Esophagus muscularis mucosa (tissue), 4 donors: Measurements from ENCODE around the gene COBL. TPM values are rescaled to one million over a fixed set of nuclear protein-coding genes. Genes with fewer than 3 reads are reported as not detected.

Source experiments
- DNase-seq: peaks from one replicate; pipeline ENCODE4 v3.0.0-alpha.2; 2017; ENCODE audit errors: extremely low spot score
- H3K27ac ChIP-seq, 4 donors: fragments of 200-600 bp; sonication (generic); replicated peaks in 1 of 4; 1 replicate in 3 of 4; 2 replicates in 1 of 4; pipeline ENCODE4 v1.5.1; 2016 to 2019; ENCODE audit warnings: mild to moderate bottlenecking in 1 of 4
- H3K27me3 ChIP-seq, 4 donors: fragments of 200-600 bp; sonication (generic); one replicate each; pipeline versions ENCODE4 v1.5.1 to v1.6.0; 2016 to 2019
- H3K36me3 ChIP-seq, 4 donors: fragments of 200-600 bp; sonication (generic); one replicate each; pipeline ENCODE4 v1.5.1; 2016 to 2019
- H3K4me1 ChIP-seq, 4 donors: fragments of 200-600 bp; sonication (generic); one replicate each; pipeline ENCODE4 v1.5.1; 2016 to 2019
- H3K4me3 ChIP-seq, 4 donors: fragments of 200-600 bp; sonication (generic); 1 replicate in 2 of 4; 2 replicates in 2 of 4; pipeline ENCODE4 v1.5.1; 2016 to 2019; ENCODE audit warnings: mild to moderate bottlenecking in 4 of 4, moderate library complexity in 1 of 4
- H3K9me3 ChIP-seq, 4 donors: fragments of 200-600 bp; sonication (generic); 1 replicate in 3 of 4; 2 replicates in 1 of 4; pipeline ENCODE4 v1.5.1; 2016 to 2019
- CTCF ChIP-seq, 3 experiments: fragments of 200-600 bp in 2 of 3; fragments of 450-650 bp in 1 of 3; sonication (generic) in 2 of 3; IDR thresholded peaks; one replicate each; pipeline ENCODE4 v1.5.1; 2017 to 2019; ENCODE audit warnings: antibody characterized with exemption in 3 of 3, mild to moderate bottlenecking in 2 of 3, moderate library complexity in 1 of 3
- EP300 ChIP-seq: sonication (generic); formaldehyde crosslinking; IDR thresholded peaks from one replicate; pipeline ENCODE4 v1.6.1; 2017; ENCODE audit warnings: antibody characterized with exemption
- POLR2A ChIP-seq: fragments of 450-650 bp; IDR thresholded peaks from one replicate; pipeline ENCODE4 v1.6.1; 2017; ENCODE audit warnings: antibody characterized with exemption, moderate library complexity, mild to moderate bottlenecking, low read depth
- POLR2AphosphoS5 ChIP-seq, 2 donors: sonication (generic); formaldehyde crosslinking; IDR thresholded peaks; one replicate each; pipeline ENCODE4 v1.6.1; 2017; ENCODE audit warnings: antibody characterized with exemption in 2 of 2
- WGBS: methylation state at CpG from one replicate; pipeline ENCODE4 v1.1.5; 2018; 5-methylcytosine and 5-hydroxymethylcytosine counted together
- intact Hi-C: fragments of 100-400 bp; cut with DNase I; formaldehyde crosslinking; loops from one replicate; pipeline ENCODE4 v1.15.1; 2023
- total RNA-seq, 4 donors: library from RNA; depleted of rRNA; stranded (reverse); fragments of >200 nt; gene quantifications; one replicate each; pipeline versions ENCODE4 v1.1.0 to v1.2.1, GENCODE V29; 2016

COBL gene
- total RNA-seq, 4 donors from 2014 or later: 29.8 to 51.4 (median 45.9) TPM

GRCh38 chr7:51012569-51013217 lies 303.9 kb downstream of the COBL start:
- H3K9me3 ChIP-seq: no peaks in the 10 kb centered on the region
- no peaks in the 10 kb centered on the region for H3K27me3 ChIP-seq
- H3K36me3 ChIP-seq: no peaks in the 10 kb centered on the region
- H3K4me1 ChIP-seq: peaks cover 6 to 15% (median 13%) of the 10 kb centered on the region in 4 donors
- no peak overlapping the region for H3K27ac ChIP-seq
- TF ChIP-seq POLR2A: no peak
- TF ChIP-seq CTCF (IDR thresholded peaks at IDR 0.05): no peak
- no peak for TF ChIP-seq EP300
- TF ChIP-seq POLR2AphosphoS5 (IDR thresholded peaks at IDR 0.05): no peak
- no peak overlapping the region for H3K4me3 ChIP-seq
- peak; percentile 50 for DNase-seq
- intact Hi-C loops: no loop called here
- WGBS: 78% methylated on average over 4 of the region's 8 CpGs

- Histone ChIP-seq H3K4me3 (no peak overlapping the region), H3K27me3 (no peaks in the 10 kb centered on the region), H3K4me1 (peaks cover 6 to 15% (median 13%) of the 10 kb centered on the region in 4 donors), H3K36me3 (no peaks in the 10 kb centered on the region), H3K9me3 (no peaks in the 10 kb centered on the region), H3K27ac (no peak overlapping the region)
- TF ChIP-seq POLR2AphosphoS5 (IDR thresholded peaks at IDR 0.05): no peak
- no peak for TF ChIP-seq CTCF (IDR thresholded peaks at IDR 0.05)
- no peak for TF ChIP-seq POLR2A
- TF ChIP-seq EP300: no peak
- WGBS: 59% methylated on average over 7 of the region's 7 CpGs
- intact Hi-C loops: no loop called here
- DNase-seq: peak; percentile 72
These were observed 304.8 kb downstream of the COBL start for GRCh38 chr7:51011710-51012350.

- no peak overlapping the region for H3K4me3 ChIP-seq
- H3K4me1 ChIP-seq: peaks cover 6 to 15% (median 13%) of the 10 kb centered on the region in 4 donors
- 76% methylated on average over 7 of the region's 7 CpGs for WGBS
- intact Hi-C loops: no loop called here
- no peaks in the 10 kb centered on the region for H3K9me3 ChIP-seq
- TF ChIP-seq EP300 (no peak), POLR2A (no peak), CTCF (IDR thresholded peaks at IDR 0.05) (no peak), POLR2AphosphoS5 (IDR thresholded peaks at IDR 0.05) (no peak)
- no peaks in the 10 kb centered on the region for H3K27me3 ChIP-seq
- H3K36me3 ChIP-seq: no peaks in the 10 kb centered on the region
- no peak for DNase-seq
- no peak overlapping the region for H3K27ac ChIP-seq
These were observed 306.1 kb downstream of the COBL start for GRCh38 chr7:51010534-51010933.

- H3K9me3 ChIP-seq: no peaks in the 10 kb centered on the region
- H3K4me1 ChIP-seq: peaks cover 6 to 15% (median 13%) of the 10 kb centered on the region in 4 donors
- no peaks in the 10 kb centered on the region for H3K27me3 ChIP-seq
- no peak overlapping the region for H3K4me3 ChIP-seq
- 72% methylated on average over 16 of the region's 17 CpGs for WGBS
- TF ChIP-seq POLR2A: no peak
- intact Hi-C loops: no loop called here
- H3K36me3 ChIP-seq: no peaks in the 10 kb centered on the region
- peak; percentile 89 for DNase-seq
- H3K27ac ChIP-seq: no peak overlapping the region
These were observed 306.7 kb downstream of the COBL start for GRCh38 chr7:51009716-51010496.
